GM23338 (cell line): ENCODE data around the gene NHEJ1. TPM values are rescaled to one million over a fixed set of nuclear protein-coding genes. Genes with fewer than 3 reads are reported as not detected.

ENCODE experiments used
- ATAC-seq: fragments of 200-7000 bp; cut with Tn5 transposase; 3 replicates; pipeline ENCODE4 v1.9.1; 2020
- DNase-seq: peaks from one replicate; pipeline ENCODE4 v3.0.0-alpha.2; 2015; ENCODE audit warnings: low spot score
- H2AFZ ChIP-seq: fragments of 200-600 bp; sonication (generic); 2 replicates; pipeline ENCODE4 v1.8.0; 2016; ENCODE audit warnings: antibody characterized with exemption, mild to moderate bottlenecking, moderate library complexity
- H3F3A ChIP-seq: fragments of 200-600 bp; sonication (generic); replicated peaks from 2 replicates; pipeline ENCODE4 v1.8.0; 2017; ENCODE audit warnings: antibody characterized with exemption, mixed run types, low read depth
- H3K27ac ChIP-seq: fragments of 200-600 bp; sonication (generic); 2 replicates; pipeline ENCODE4 v1.6.1; 2016; ENCODE audit warnings: low read depth
- H3K27me3 ChIP-seq: fragments of 200-600 bp; sonication (generic); 2 replicates; pipeline ENCODE4 v1.8.0; 2016; ENCODE audit warnings: mild to moderate bottlenecking, mixed run types, moderate library complexity; ENCODE audit not compliant: insufficient read depth
- H3K36me3 ChIP-seq: fragments of 200-600 bp; sonication (generic); 2 replicates; pipeline ENCODE4 v1.8.0; 2016; ENCODE audit warnings: mild to moderate bottlenecking; ENCODE audit not compliant: insufficient read depth
- H3K4me1 ChIP-seq: fragments of 200-600 bp; sonication (generic); 2 replicates; pipeline ENCODE4 v1.8.0; 2016; ENCODE audit warnings: mild to moderate bottlenecking, moderate library complexity; ENCODE audit not compliant: insufficient read depth
- H3K4me2 ChIP-seq: fragments of 200-600 bp; sonication (generic); 2 replicates; pipeline ENCODE4 v1.7.1; 2017; ENCODE audit warnings: mixed run types
- H3K4me3 ChIP-seq: fragments of 200-600 bp; sonication (generic); 2 replicates; pipeline ENCODE4 v1.6.1; 2016; ENCODE audit warnings: mixed run types
- H3K79me2 ChIP-seq: fragments of 200-600 bp; sonication (generic); replicated peaks from 2 replicates; pipeline ENCODE4 v1.8.0; 2017; ENCODE audit warnings: mild to moderate bottlenecking; ENCODE audit not compliant: insufficient read depth
- H3K9me2 ChIP-seq: fragments of 200-600 bp; sonication (generic); 2 replicates; pipeline ENCODE4 v1.8.0; 2017; ENCODE audit not compliant: insufficient read depth
- H4K20me1 ChIP-seq: fragments of 200-600 bp; sonication (generic); replicated peaks from 2 replicates; pipeline ENCODE4 v1.8.0; 2017; ENCODE audit warnings: mild to moderate bottlenecking; ENCODE audit not compliant: insufficient read depth
- H3K27ac Mint-ChIP-seq: 2 replicates; pipeline ENCODE4 v1.8.0; 2020; ENCODE audit warnings: inconsistent platforms, mild to moderate bottlenecking, moderate library complexity, mixed read lengths
- H3K27me3 Mint-ChIP-seq: 3 replicates; pipeline ENCODE4 v1.8.0; 2022; ENCODE audit warnings: low read depth, mild to moderate bottlenecking, moderate library complexity, mixed read lengths, inconsistent platforms; ENCODE audit not compliant: insufficient read depth, poor library complexity
- H3K36me3 Mint-ChIP-seq: 3 replicates; pipeline ENCODE4 v1.8.0; 2021; ENCODE audit warnings: low read depth, mild to moderate bottlenecking, inconsistent platforms, moderate library complexity, mixed read lengths
- H3K4me1 Mint-ChIP-seq: 3 replicates; pipeline ENCODE4 v1.8.0; 2020; ENCODE audit warnings: mild to moderate bottlenecking, inconsistent platforms, mixed read lengths
- H3K4me3 Mint-ChIP-seq: 3 replicates; pipeline ENCODE4 v1.8.0; 2021; ENCODE audit warnings: moderate library complexity, mild to moderate bottlenecking, inconsistent platforms, mixed read lengths
- H3K9me3 Mint-ChIP-seq: 3 replicates; pipeline ENCODE4 v1.8.0; 2020; ENCODE audit warnings: moderate library complexity, mild to moderate bottlenecking, inconsistent platforms, mixed read lengths
- CREB1 ChIP-seq: fragments of 250-450 bp; sonication (Bioruptor Pico); IDR thresholded peaks from 2 replicates; pipeline ENCODE4 v1.5.0; 2020; ENCODE audit warnings: low read depth, mild to moderate bottlenecking, moderate library complexity
- EZH2 ChIP-seq: fragments of 200-600 bp; sonication (generic); IDR thresholded peaks from one replicate; pipeline ENCODE4 v1.8.0; 2017; ENCODE audit warnings: antibody characterized with exemption, mild to moderate bottlenecking, low read depth; ENCODE audit not compliant: unreplicated experiment
- EZH2phosphoT487 ChIP-seq: fragments of 200-600 bp; sonication (generic); IDR thresholded peaks from one replicate; pipeline ENCODE4 v1.8.1; 2018; ENCODE audit warnings: antibody characterized with exemption; ENCODE audit not compliant: unreplicated experiment
- JUNB ChIP-seq: IDR thresholded peaks from one replicate; pipeline ENCODE4 v1.6.1; 2016; ENCODE audit warnings: antibody characterized with exemption; ENCODE audit not compliant: unreplicated experiment
- NANOG ChIP-seq: IDR thresholded peaks from 2 replicates; pipeline ENCODE4 v1.6.1; 2016; ENCODE audit warnings: antibody characterized with exemption, borderline replicate concordance
- POLR2AphosphoS5 ChIP-seq: IDR thresholded peaks from 2 replicates; pipeline ENCODE4 v1.6.1; 2016; ENCODE audit warnings: antibody characterized with exemption, low read depth
- STAT1 ChIP-seq: IDR thresholded peaks from one replicate; pipeline ENCODE4 v1.6.1; 2016; ENCODE audit warnings: antibody characterized with exemption; ENCODE audit not compliant: unreplicated experiment
- ZNF114 ChIP-seq: fragments of 250-450 bp; sonication (Bioruptor Pico); IDR thresholded peaks from 2 replicates; pipeline ENCODE4 v1.5.0; 2020; ENCODE audit warnings: mild to moderate bottlenecking, moderate library complexity
- ZNF331 ChIP-seq: fragments of 250-450 bp; sonication (Bioruptor Pico); IDR thresholded peaks from 2 replicates; pipeline ENCODE4 v1.5.0; 2020; ENCODE audit warnings: low read depth, mild to moderate bottlenecking, moderate library complexity
- polyA plus RNA-seq: library from polyadenylated mRNA; unstranded; fragments of >200 nt; fragmentation: Nextera tagmentation; extraction: Ambion mirVana; gene quantifications from 2 replicates; pipeline ENCODE4 v1.2.1, GENCODE V29; 2016
- total RNA-seq: library from RNA; depleted of rRNA; stranded (reverse); fragments of >200 nt; shearing (Covaris generic); gene quantifications from 2 replicates; pipeline ENCODE4 v1.2.3, GENCODE V29; 2014
- TF ChIP-seq, protein P1 (sequence below): IDR thresholded peaks from one replicate; pipeline ENCODE4 v1.6.1; 2018; ENCODE audit warnings: antibody characterized with exemption; ENCODE audit not compliant: unreplicated experiment
- TF ChIP-seq, protein P2 (sequence below), 2 experiments: fragments of 200-600 bp in 1 of 2; sonication (generic) in 1 of 2; conservative IDR thresholded peaks; 2 replicates each; pipeline versions ENCODE4 v1.5.1 to v1.6.1; 2016 to 2017; ENCODE audit warnings: antibody characterized with exemption in 2 of 2, low read depth in 2 of 2, mild to moderate bottlenecking in 2 of 2, moderate library complexity in 1 of 2
- TF ChIP-seq, protein P3 (sequence below): IDR thresholded peaks from 2 replicates; pipeline ENCODE4 v1.6.1; 2016; ENCODE audit warnings: antibody characterized with exemption
- TF ChIP-seq, protein P4 (sequence below): fragments of 250-450 bp; sonication (Bioruptor Pico); IDR thresholded peaks from 2 replicates; pipeline ENCODE4 v1.5.0; 2020; ENCODE audit warnings: mild to moderate bottlenecking, moderate library complexity

The NHEJ1 gene
- total and polyA plus RNA-seq, 2 experiments from 2014 or later, result 19.6 to 30.6 TPM

DNA sequence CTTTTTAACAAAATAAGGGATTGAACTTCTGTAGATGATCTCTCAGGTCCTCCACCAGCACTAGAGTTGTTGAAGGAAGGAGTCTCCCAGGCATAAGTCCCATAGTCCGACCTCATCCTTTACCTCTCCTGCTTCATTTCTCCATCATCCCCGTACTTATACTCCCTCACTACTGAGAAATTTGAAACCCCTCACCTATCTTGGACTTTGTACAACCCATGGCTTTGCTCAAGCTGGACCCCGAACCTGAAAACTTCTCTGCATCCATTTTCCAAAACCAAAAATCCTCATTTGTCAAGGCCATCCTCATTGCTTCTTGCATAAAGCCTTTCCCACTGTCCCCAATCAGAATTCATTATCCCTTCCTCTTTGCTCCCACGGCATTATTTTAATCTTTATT, 482 bp upstream of the NHEJ1 start:
- Histone ChIP-seq H3K79me2 (peaks cover 7% of the 10 kb centered on the region; the same call in 1 of the 2 replicates), H3F3A (0 out of 2 replicates have a peak, but pooled peaks cover 3% of the 10 kb centered on the region), H3K4me3 (peak overlapping the region; percentile 67), H3K27ac (no peak overlapping the region), H3K9me2 (no peaks in the 10 kb centered on the region), H3K4me1 (peaks cover 4% of the 10 kb centered on the region; the same call in 1 of the 2 replicates), H3K4me2 (peak overlapping the region; percentile 92), H3K36me3 (no peaks in the 10 kb centered on the region), H4K20me1 (no peaks in the 10 kb centered on the region; the same call in 1 of the 2 replicates), H2AFZ (peak overlapping the region; percentile 30; the same call in 1 of the 2 replicates), H3K27me3 (no peaks in the 10 kb centered on the region)
- Mint-ChIP-seq H3K9me3 (no peaks in the 10 kb centered on the region), H3K4me3 (peak overlapping the region; percentile 89), H3K27me3 (peaks cover 19% of the 10 kb centered on the region), H3K36me3 (peaks cover 6% of the 10 kb centered on the region; the same call in 2 of the 3 replicates), H3K27ac (no peak overlapping the region), H3K4me1 (peaks cover 20% of the 10 kb centered on the region)
- no peak for TF ChIP-seq ZNF114
- TF ChIP-seq, protein P1, sequence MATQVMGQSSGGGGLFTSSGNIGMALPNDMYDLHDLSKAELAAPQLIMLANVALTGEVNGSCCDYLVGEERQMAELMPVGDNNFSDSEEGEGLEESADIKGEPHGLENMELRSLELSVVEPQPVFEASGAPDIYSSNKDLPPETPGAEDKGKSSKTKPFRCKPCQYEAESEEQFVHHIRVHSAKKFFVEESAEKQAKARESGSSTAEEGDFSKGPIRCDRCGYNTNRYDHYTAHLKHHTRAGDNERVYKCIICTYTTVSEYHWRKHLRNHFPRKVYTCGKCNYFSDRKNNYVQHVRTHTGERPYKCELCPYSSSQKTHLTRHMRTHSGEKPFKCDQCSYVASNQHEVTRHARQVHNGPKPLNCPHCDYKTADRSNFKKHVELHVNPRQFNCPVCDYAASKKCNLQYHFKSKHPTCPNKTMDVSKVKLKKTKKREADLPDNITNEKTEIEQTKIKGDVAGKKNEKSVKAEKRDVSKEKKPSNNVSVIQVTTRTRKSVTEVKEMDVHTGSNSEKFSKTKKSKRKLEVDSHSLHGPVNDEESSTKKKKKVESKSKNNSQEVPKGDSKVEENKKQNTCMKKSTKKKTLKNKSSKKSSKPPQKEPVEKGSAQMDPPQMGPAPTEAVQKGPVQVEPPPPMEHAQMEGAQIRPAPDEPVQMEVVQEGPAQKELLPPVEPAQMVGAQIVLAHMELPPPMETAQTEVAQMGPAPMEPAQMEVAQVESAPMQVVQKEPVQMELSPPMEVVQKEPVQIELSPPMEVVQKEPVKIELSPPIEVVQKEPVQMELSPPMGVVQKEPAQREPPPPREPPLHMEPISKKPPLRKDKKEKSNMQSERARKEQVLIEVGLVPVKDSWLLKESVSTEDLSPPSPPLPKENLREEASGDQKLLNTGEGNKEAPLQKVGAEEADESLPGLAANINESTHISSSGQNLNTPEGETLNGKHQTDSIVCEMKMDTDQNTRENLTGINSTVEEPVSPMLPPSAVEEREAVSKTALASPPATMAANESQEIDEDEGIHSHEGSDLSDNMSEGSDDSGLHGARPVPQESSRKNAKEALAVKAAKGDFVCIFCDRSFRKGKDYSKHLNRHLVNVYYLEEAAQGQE, result no peak
- no peak for TF ChIP-seq JUNB
- no peak for TF ChIP-seq STAT1
- no peak for TF ChIP-seq EZH2
- no peak for TF ChIP-seq EZH2phosphoT487
- TF ChIP-seq, protein P2, sequence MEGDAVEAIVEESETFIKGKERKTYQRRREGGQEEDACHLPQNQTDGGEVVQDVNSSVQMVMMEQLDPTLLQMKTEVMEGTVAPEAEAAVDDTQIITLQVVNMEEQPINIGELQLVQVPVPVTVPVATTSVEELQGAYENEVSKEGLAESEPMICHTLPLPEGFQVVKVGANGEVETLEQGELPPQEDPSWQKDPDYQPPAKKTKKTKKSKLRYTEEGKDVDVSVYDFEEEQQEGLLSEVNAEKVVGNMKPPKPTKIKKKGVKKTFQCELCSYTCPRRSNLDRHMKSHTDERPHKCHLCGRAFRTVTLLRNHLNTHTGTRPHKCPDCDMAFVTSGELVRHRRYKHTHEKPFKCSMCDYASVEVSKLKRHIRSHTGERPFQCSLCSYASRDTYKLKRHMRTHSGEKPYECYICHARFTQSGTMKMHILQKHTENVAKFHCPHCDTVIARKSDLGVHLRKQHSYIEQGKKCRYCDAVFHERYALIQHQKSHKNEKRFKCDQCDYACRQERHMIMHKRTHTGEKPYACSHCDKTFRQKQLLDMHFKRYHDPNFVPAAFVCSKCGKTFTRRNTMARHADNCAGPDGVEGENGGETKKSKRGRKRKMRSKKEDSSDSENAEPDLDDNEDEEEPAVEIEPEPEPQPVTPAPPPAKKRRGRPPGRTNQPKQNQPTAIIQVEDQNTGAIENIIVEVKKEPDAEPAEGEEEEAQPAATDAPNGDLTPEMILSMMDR (conservative IDR thresholded peaks at IDR 0.05; ENCODE audit: low read depth in 2 of 2), result no peak
- TF ChIP-seq, protein P3, sequence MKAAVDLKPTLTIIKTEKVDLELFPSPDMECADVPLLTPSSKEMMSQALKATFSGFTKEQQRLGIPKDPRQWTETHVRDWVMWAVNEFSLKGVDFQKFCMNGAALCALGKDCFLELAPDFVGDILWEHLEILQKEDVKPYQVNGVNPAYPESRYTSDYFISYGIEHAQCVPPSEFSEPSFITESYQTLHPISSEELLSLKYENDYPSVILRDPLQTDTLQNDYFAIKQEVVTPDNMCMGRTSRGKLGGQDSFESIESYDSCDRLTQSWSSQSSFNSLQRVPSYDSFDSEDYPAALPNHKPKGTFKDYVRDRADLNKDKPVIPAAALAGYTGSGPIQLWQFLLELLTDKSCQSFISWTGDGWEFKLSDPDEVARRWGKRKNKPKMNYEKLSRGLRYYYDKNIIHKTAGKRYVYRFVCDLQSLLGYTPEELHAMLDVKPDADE, result no peak
- TF ChIP-seq ZNF331 (CRISPR knock-in tag), result no peak
- TF ChIP-seq CREB1 (CRISPR knock-in tag), result no peak
- TF ChIP-seq POLR2AphosphoS5, result no peak
- no peak for TF ChIP-seq NANOG
- TF ChIP-seq, protein P4, sequence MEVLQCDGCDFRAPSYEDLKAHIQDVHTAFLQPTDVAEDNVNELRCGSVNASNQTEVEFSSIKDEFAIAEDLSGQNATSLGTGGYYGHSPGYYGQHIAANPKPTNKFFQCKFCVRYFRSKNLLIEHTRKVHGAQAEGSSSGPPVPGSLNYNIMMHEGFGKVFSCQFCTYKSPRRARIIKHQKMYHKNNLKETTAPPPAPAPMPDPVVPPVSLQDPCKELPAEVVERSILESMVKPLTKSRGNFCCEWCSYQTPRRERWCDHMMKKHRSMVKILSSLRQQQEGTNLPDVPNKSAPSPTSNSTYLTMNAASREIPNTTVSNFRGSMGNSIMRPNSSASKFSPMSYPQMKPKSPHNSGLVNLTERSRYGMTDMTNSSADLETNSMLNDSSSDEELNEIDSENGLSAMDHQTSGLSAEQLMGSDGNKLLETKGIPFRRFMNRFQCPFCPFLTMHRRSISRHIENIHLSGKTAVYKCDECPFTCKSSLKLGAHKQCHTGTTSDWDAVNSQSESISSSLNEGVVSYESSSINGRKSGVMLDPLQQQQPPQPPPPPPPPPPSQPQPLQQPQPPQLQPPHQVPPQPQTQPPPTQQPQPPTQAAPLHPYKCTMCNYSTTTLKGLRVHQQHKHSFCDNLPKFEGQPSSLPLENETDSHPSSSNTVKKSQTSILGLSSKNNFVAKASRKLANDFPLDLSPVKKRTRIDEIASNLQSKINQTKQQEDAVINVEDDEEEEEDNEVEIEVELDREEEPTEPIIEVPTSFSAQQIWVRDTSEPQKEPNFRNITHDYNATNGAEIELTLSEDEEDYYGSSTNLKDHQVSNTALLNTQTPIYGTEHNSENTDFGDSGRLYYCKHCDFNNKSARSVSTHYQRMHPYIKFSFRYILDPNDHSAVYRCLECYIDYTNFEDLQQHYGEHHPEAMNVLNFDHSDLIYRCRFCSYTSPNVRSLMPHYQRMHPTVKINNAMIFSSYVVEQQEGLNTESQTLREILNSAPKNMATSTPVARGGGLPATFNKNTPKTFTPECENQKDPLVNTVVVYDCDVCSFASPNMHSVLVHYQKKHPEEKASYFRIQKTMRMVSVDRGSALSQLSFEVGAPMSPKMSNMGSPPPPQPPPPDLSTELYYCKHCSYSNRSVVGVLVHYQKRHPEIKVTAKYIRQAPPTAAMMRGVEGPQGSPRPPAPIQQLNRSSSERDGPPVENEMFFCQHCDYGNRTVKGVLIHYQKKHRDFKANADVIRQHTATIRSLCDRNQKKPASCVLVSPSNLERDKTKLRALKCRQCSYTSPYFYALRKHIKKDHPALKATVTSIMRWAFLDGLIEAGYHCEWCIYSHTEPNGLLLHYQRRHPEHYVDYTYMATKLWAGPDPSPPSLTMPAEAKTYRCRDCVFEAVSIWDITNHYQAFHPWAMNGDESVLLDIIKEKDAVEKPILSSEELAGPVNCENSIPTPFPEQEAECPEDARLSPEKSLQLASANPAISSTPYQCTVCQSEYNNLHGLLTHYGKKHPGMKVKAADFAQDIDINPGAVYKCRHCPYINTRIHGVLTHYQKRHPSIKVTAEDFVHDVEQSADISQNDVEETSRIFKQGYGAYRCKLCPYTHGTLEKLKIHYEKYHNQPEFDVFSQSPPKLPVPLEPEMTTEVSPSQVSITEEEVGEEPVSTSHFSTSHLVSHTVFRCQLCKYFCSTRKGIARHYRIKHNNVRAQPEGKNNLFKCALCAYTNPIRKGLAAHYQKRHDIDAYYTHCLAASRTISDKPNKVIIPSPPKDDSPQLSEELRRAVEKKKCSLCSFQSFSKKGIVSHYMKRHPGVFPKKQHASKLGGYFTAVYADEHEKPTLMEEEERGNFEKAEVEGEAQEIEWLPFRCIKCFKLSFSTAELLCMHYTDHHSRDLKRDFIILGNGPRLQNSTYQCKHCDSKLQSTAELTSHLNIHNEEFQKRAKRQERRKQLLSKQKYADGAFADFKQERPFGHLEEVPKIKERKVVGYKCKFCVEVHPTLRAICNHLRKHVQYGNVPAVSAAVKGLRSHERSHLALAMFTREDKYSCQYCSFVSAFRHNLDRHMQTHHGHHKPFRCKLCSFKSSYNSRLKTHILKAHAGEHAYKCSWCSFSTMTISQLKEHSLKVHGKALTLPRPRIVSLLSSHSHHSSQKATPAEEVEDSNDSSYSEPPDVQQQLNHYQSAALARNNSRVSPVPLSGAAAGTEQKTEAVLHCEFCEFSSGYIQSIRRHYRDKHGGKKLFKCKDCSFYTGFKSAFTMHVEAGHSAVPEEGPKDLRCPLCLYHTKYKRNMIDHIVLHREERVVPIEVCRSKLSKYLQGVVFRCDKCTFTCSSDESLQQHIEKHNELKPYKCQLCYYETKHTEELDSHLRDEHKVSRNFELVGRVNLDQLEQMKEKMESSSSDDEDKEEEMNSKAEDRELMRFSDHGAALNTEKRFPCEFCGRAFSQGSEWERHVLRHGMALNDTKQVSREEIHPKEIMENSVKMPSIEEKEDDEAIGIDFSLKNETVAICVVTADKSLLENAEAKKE (CRISPR knock-in tag), result no peak
- DNase-seq (no peak), ATAC-seq (peak; percentile 1; the same call in 1 of the 3 replicates)
